Fibroblast of lung (primary cell): Measurements from ENCODE around the gene BMP3. TPM values are rescaled to one million over a fixed set of nuclear protein-coding genes. Genes with fewer than 3 reads are reported as not detected.

Experiments
- DNase-seq, 2 donors: peaks; one replicate each; pipeline versions ENCODE4 v3.0.0 to v3.0.0-alpha.2; 2010; ENCODE audit warnings: low read depth in 2 of 2
- H2AFZ ChIP-seq: 2 replicates; pipeline ENCODE4 v1.5.1; 2012; ENCODE audit warnings: low read length, control low read depth, inconsistent platforms
- H3K27ac ChIP-seq: 2 replicates; pipeline ENCODE4 v1.5.1; 2011; ENCODE audit warnings: low read length, control low read depth; ENCODE audit not compliant: insufficient read depth
- H3K27me3 ChIP-seq: 2 replicates; pipeline ENCODE4 v1.5.1; 2011; ENCODE audit warnings: mild to moderate bottlenecking, low read length; ENCODE audit not compliant: control insufficient read depth, insufficient read depth
- H3K36me3 ChIP-seq: 2 replicates; pipeline ENCODE4 v1.5.1; 2011; ENCODE audit warnings: low read length; ENCODE audit not compliant: control insufficient read depth, insufficient read depth
- H3K4me1 ChIP-seq: 2 replicates; pipeline ENCODE4 v1.5.1; 2011; ENCODE audit warnings: low read length; ENCODE audit not compliant: control insufficient read depth, insufficient read depth; ENCODE audit errors: extremely low read depth
- H3K4me2 ChIP-seq: 2 replicates; pipeline ENCODE4 v1.5.1; 2011; ENCODE audit warnings: low read length, control low read depth; ENCODE audit not compliant: insufficient read depth; ENCODE audit errors: extremely low read depth
- H3K4me3 ChIP-seq, 4 experiments: fragments of 200-600 bp in 1 of 4; sonication (generic) in 1 of 4; replicated peaks in 1 of 4; 2 replicates each; pipeline ENCODE4 v1.5.1; 2011 to 2016; ENCODE audit warnings: low read length in 4 of 4, low read depth in 3 of 4, mild to moderate bottlenecking in 3 of 4, control low read depth in 2 of 4, inconsistent platforms in 1 of 4, mixed read lengths in 1 of 4; ENCODE audit not compliant: insufficient read depth in 1 of 4; ENCODE audit errors: control extremely low read depth in 1 of 4
- H3K79me2 ChIP-seq: 2 replicates; pipeline ENCODE4 v1.5.1; 2012; ENCODE audit warnings: mild to moderate bottlenecking, low read length, inconsistent platforms; ENCODE audit not compliant: control insufficient read depth, insufficient read depth
- H3K9ac ChIP-seq: 2 replicates; pipeline ENCODE4 v1.5.1; 2011; ENCODE audit warnings: mild to moderate bottlenecking, low read length, control low read depth; ENCODE audit not compliant: insufficient read depth
- H3K9me3 ChIP-seq: 2 replicates; pipeline ENCODE4 v1.5.1; 2012; ENCODE audit warnings: low read depth, low read length; ENCODE audit not compliant: control insufficient read depth, insufficient read depth
- H4K20me1 ChIP-seq: 2 replicates; pipeline ENCODE4 v1.5.1; 2011; ENCODE audit warnings: low read length; ENCODE audit not compliant: control insufficient read depth, insufficient read depth; ENCODE audit errors: extremely low read depth
- EZH2 ChIP-seq: IDR thresholded peaks from 2 replicates; pipeline ENCODE4 v1.5.1; 2012; ENCODE audit warnings: low read length, control low read depth, mild to moderate bottlenecking; ENCODE audit errors: missing control alignments
- polyA plus RNA-seq, 2 donors: library from polyadenylated mRNA; depleted of rRNA in 1 of 2; stranded (reverse) in 1 of 2; unstranded in 1 of 2; fragments of >200 nt; gene quantifications; 2 replicates each; pipeline ENCODE4 v1.2.1, GENCODE V29; 2011 to 2012; ENCODE audit warnings: missing spikeins in 1 of 2
- total RNA-seq: library from RNA; depleted of rRNA; stranded (reverse); fragments of >200 nt; gene quantifications from 2 replicates; pipeline ENCODE4 v1.2.1, GENCODE V29; 2014
- TF ChIP-seq, protein P1 (sequence below), 2 donors: IDR thresholded peaks in 1 of 2; conservative IDR thresholded peaks in 1 of 2; 1 replicate in 1 of 2; 2 replicates in 1 of 2; pipeline ENCODE4 v1.5.1; 2011 to 2012; ENCODE audit warnings: low read length in 2 of 2, control low read depth in 1 of 2, inconsistent platforms in 1 of 2, low read depth in 1 of 2, mild to moderate bottlenecking in 1 of 2

BMP3 gene
- total and polyA plus RNA-seq, 2 donors (not counting 1 experiment from before 2014, with no cell fraction given) = 0.05 to 0.17 TPM

DNA sequence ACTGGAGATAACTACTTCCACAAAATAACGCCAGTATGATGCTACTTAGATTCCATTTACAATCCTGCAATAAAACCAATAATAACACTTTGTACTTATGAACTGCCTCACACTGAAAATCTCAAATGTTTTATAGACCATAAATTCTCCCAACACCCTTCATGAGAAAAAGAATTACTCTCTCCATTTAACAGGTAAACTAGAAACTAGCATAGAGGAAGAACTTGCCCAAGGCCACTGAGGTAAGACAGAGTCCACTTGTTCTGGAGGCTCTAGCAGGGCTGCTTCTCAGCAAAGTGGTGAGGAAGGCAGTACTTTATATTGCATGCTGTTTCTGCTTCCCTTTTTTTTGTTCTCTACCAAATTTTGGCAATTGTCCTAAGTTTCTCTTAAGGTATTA is 11.5 kb upstream of the BMP3 start:
- Histone ChIP-seq H4K20me1 (no peaks in the 10 kb centered on the region), H3K4me2 (no peak overlapping the region), H3K27ac (no peak overlapping the region), H2AFZ (no peak overlapping the region), H3K9me3 (no peaks in the 10 kb centered on the region), H3K79me2 (no peaks in the 10 kb centered on the region), H3K4me1 (no peaks in the 10 kb centered on the region), H3K27me3 (no peaks in the 10 kb centered on the region), H3K36me3 (no peaks in the 10 kb centered on the region), H3K9ac (no peak overlapping the region), H3K4me3 (no peak overlapping the region)
- no peak for DNase-seq
- TF ChIP-seq, protein P1, sequence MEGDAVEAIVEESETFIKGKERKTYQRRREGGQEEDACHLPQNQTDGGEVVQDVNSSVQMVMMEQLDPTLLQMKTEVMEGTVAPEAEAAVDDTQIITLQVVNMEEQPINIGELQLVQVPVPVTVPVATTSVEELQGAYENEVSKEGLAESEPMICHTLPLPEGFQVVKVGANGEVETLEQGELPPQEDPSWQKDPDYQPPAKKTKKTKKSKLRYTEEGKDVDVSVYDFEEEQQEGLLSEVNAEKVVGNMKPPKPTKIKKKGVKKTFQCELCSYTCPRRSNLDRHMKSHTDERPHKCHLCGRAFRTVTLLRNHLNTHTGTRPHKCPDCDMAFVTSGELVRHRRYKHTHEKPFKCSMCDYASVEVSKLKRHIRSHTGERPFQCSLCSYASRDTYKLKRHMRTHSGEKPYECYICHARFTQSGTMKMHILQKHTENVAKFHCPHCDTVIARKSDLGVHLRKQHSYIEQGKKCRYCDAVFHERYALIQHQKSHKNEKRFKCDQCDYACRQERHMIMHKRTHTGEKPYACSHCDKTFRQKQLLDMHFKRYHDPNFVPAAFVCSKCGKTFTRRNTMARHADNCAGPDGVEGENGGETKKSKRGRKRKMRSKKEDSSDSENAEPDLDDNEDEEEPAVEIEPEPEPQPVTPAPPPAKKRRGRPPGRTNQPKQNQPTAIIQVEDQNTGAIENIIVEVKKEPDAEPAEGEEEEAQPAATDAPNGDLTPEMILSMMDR (conservative IDR thresholded peaks at IDR 0.05 in 1 of 2, IDR thresholded peaks at IDR 0.05 in 1 of 2; ENCODE audit: low read depth in 1 of 2, low read length in 2 of 2) = no peak
- TF ChIP-seq EZH2 = no peak

GRCh38 chr4:81021142-81021944 is 9.2 kb upstream of the BMP3 start:
- no peak overlapping the region for H3K4me3 ChIP-seq
- no peak overlapping the region for H3K9ac ChIP-seq
- H2AFZ ChIP-seq = no peak overlapping the region
- TF ChIP-seq, protein P1 (conservative IDR thresholded peaks at IDR 0.05 in 1 of 2, IDR thresholded peaks at IDR 0.05 in 1 of 2; ENCODE audit: low read depth in 1 of 2, low read length in 2 of 2) = no peak
- H3K4me2 ChIP-seq = no peak overlapping the region
- no peaks in the 10 kb centered on the region for H3K4me1 ChIP-seq
- no peaks in the 10 kb centered on the region for H3K9me3 ChIP-seq
- H3K27ac ChIP-seq = no peak overlapping the region
- DNase-seq = no peak
- no peaks in the 10 kb centered on the region for H3K27me3 ChIP-seq
- H3K36me3 ChIP-seq = no peaks in the 10 kb centered on the region
- H4K20me1 ChIP-seq = no peaks in the 10 kb centered on the region
- no peaks in the 10 kb centered on the region for H3K79me2 ChIP-seq

GRCh38 chr4:81021981-81022380 is 8.5 kb upstream of the BMP3 start:
- no peaks in the 10 kb centered on the region for H3K4me1 ChIP-seq
- H3K9me3 ChIP-seq = no peaks in the 10 kb centered on the region
- no peaks in the 10 kb centered on the region for H3K36me3 ChIP-seq
- H3K79me2 ChIP-seq = no peaks in the 10 kb centered on the region
- H3K9ac ChIP-seq = no peak overlapping the region
- H2AFZ ChIP-seq = no peak overlapping the region
- DNase-seq = no peak
- no peak overlapping the region for H3K4me2 ChIP-seq
- H3K27me3 ChIP-seq = no peaks in the 10 kb centered on the region
- no peak for TF ChIP-seq EZH2
- TF ChIP-seq, protein P1 (conservative IDR thresholded peaks at IDR 0.05 in 1 of 2, IDR thresholded peaks at IDR 0.05 in 1 of 2; ENCODE audit: low read depth in 1 of 2, low read length in 2 of 2) = no peak
- no peak overlapping the region for H3K27ac ChIP-seq
- H4K20me1 ChIP-seq = no peaks in the 10 kb centered on the region
- no peak overlapping the region for H3K4me3 ChIP-seq
